GM12878 (cell line): ENCODE data around the gene NOVA2.

Source experiments
- CBX5 ChIP-seq: sonication (generic); IDR thresholded peaks from 2 replicates; pipeline ENCODE4 v1.6.1; 2016; ENCODE audit warnings: low read depth, moderate library complexity, mild to moderate bottlenecking, inconsistent platforms
- CTCF ChIP-seq, 3 experiments: IDR thresholded peaks in 2 of 3; conservative IDR thresholded peaks in 1 of 3; 2 replicates each; pipeline ENCODE4 v1.5.1; 2011; ENCODE audit warnings: low read depth in 3 of 3, low read length in 3 of 3, mild to moderate bottlenecking in 3 of 3, control low read depth in 2 of 3, moderate library complexity in 2 of 3, inconsistent platforms in 1 of 3, mixed read lengths in 1 of 3; ENCODE audit not compliant: control insufficient read depth in 2 of 3, insufficient read depth in 1 of 3; ENCODE audit errors: extremely low read depth in 1 of 3
- EP300 ChIP-seq, 2 experiments: fragments of 150-350 bp in 1 of 2; IDR thresholded peaks; 2 replicates each; pipeline ENCODE4 v1.6.1; 2011 to 2012; ENCODE audit warnings: low read depth in 2 of 2, low read length in 2 of 2, borderline replicate concordance in 1 of 2, improper control_type of control experiment in 1 of 2, inconsistent platforms in 1 of 2; ENCODE audit not compliant: control insufficient read depth in 1 of 2
- MYC ChIP-seq: IDR thresholded peaks from 2 replicates; pipeline ENCODE4 v1.6.1; 2011; ENCODE audit warnings: mild to moderate bottlenecking, low read length, moderate library complexity, inconsistent platforms; ENCODE audit not compliant: insufficient read depth, insufficient replicate concordance, insufficient read length, severe bottlenecking
- POLR2AphosphoS5 ChIP-seq: IDR thresholded peaks from 2 replicates; pipeline ENCODE4 v1.6.1; 2011; ENCODE audit warnings: mild to moderate bottlenecking, low read length, inconsistent platforms
- RAD21 ChIP-seq: IDR thresholded peaks from 2 replicates; pipeline ENCODE4 v1.6.1; 2011; ENCODE audit warnings: mild to moderate bottlenecking, low read depth, low read length, moderate library complexity; ENCODE audit not compliant: insufficient read depth
- SIN3A ChIP-seq: IDR thresholded peaks from 2 replicates; pipeline ENCODE4 v1.6.1; 2012; ENCODE audit warnings: low read depth, low read length, improper control_type of control experiment
- SMC3 ChIP-seq: IDR thresholded peaks from 2 replicates; pipeline ENCODE4 v1.6.1; 2011; ENCODE audit warnings: low read length, improper control_type of control experiment, borderline replicate concordance
- SUPT20H ChIP-seq: IDR thresholded peaks from 2 replicates; pipeline ENCODE4 v1.6.1; 2011; ENCODE audit warnings: low read depth, mild to moderate bottlenecking, low read length, moderate library complexity, borderline replicate concordance; ENCODE audit not compliant: control insufficient read depth
- ZNF217 ChIP-seq: fragments of 450-650 bp; IDR thresholded peaks from 2 replicates; pipeline ENCODE4 v1.6.1; 2017; ENCODE audit warnings: antibody characterized with exemption, mild to moderate bottlenecking
- ZNF24 ChIP-seq: fragments of 450-650 bp; IDR thresholded peaks from 2 replicates; pipeline ENCODE4 v1.6.1; 2017; ENCODE audit warnings: antibody characterized with exemption, mild to moderate bottlenecking
- TF ChIP-seq, protein P1 (sequence below): IDR thresholded peaks from 2 replicates; pipeline ENCODE4 v1.6.1; 2011; ENCODE audit warnings: borderline replicate concordance, low read depth, mild to moderate bottlenecking, moderate library complexity, mixed read lengths, low read length; ENCODE audit not compliant: insufficient read depth; ENCODE audit errors: extremely low read length
- TF ChIP-seq, protein P2 (sequence below): fragments of 450-650 bp; IDR thresholded peaks from 2 replicates; pipeline ENCODE4 v1.6.1; 2016; ENCODE audit warnings: mild to moderate bottlenecking
- TF ChIP-seq, protein P3 (sequence below): IDR thresholded peaks from 2 replicates; pipeline ENCODE4 v1.6.1; 2012; ENCODE audit warnings: low read depth, low read length, improper control_type of control experiment

DNA sequence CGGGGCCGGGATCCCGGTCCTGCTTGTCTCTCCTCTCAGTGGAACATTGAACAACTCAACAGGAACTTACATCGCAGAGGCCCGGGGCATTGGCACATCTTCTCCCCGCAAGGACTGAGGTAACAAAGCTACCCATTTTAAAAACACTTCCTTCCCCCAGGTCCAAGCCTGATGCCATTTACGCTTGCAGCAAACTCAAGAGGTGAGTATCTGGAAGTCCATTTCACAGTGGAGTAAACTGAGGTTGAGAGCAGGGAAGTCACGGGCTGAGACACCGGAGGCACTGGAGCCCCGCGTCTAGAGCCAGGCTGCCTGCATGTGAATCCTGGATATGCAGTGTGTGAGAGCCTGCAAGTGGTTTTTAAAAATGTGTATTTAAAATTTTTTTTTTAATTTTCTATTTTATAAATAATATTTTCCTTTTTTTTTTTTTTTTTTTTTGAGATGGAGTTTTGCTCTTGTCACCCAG is 49.7 kb upstream of the NOVA2 start:
- TF ChIP-seq CTCF (IDR thresholded peaks at IDR 0.05 in 2 of 3, conservative IDR thresholded peaks at IDR 0.05 in 1 of 3; ENCODE audit: control insufficient read depth in 2 of 3, extremely low read depth in 1 of 3, insufficient read depth in 1 of 3, low read depth in 3 of 3, low read length in 3 of 3) (no peak), RAD21 (no peak), MYC (no peak), SIN3A (no peak), ZNF24 (no peak), ZNF217 (no peak), SUPT20H (no peak), SMC3 (no peak), POLR2AphosphoS5 (no peak), EP300 (IDR thresholded peaks at IDR 0.05; ENCODE audit: borderline replicate concordance in 1 of 2, control insufficient read depth in 1 of 2, low read depth in 2 of 2, low read length in 2 of 2) (no peak), CBX5 (no peak)
- TF ChIP-seq, protein P1, sequence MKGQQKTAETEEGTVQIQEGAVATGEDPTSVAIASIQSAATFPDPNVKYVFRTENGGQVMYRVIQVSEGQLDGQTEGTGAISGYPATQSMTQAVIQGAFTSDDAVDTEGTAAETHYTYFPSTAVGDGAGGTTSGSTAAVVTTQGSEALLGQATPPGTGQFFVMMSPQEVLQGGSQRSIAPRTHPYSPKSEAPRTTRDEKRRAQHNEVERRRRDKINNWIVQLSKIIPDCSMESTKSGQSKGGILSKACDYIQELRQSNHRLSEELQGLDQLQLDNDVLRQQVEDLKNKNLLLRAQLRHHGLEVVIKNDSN, result no peak
- TF ChIP-seq, protein P2, sequence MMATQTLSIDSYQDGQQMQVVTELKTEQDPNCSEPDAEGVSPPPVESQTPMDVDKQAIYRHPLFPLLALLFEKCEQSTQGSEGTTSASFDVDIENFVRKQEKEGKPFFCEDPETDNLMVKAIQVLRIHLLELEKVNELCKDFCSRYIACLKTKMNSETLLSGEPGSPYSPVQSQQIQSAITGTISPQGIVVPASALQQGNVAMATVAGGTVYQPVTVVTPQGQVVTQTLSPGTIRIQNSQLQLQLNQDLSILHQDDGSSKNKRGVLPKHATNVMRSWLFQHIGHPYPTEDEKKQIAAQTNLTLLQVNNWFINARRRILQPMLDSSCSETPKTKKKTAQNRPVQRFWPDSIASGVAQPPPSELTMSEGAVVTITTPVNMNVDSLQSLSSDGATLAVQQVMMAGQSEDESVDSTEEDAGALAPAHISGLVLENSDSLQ, result no peak
- TF ChIP-seq, protein P3, sequence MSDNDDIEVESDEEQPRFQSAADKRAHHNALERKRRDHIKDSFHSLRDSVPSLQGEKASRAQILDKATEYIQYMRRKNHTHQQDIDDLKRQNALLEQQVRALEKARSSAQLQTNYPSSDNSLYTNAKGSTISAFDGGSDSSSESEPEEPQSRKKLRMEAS, result no peak
